SU-DHL-6 (cell line): ENCODE data around the gene ZNF100.

Source experiments
- EZH2phosphoT487 ChIP-seq: fragments of 200-600 bp; sonication (generic), shearing (Covaris generic); conservative IDR thresholded peaks from 2 replicates; pipeline ENCODE4 v1.6.1; 2018; ENCODE audit warnings: mild to moderate bottlenecking, antibody characterized with exemption, low read length, moderate library complexity, mixed read lengths
- TF ChIP-seq, protein P1 (sequence below): fragments of 200-600 bp; sonication (generic); IDR thresholded peaks from one replicate; pipeline ENCODE4 v1.5.1; 2017; ENCODE audit warnings: antibody characterized with exemption, mild to moderate bottlenecking, low read length, moderate library complexity; ENCODE audit not compliant: insufficient read depth, poor library complexity, severe bottlenecking

DNA sequence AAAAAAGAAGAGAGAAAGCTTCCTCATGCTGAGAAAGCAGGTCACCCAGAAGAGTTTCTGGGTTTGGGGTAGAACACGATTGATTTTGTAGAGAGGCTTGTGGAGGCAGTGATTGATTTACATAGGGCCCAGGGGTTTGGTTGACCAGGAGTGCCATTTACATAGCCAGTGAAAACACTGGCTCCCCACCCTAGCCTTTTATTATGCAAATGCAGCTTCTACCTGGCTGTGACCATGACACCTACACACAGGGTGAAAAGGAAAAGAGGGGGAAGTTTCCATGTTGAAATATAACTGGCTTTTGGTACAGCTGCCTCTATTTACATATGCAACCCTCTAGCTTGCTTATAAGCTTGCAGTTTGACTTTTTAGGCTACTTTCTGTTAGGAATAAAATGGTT, 62.0 kb downstream of the ZNF100 start:
- TF ChIP-seq, protein P1, sequence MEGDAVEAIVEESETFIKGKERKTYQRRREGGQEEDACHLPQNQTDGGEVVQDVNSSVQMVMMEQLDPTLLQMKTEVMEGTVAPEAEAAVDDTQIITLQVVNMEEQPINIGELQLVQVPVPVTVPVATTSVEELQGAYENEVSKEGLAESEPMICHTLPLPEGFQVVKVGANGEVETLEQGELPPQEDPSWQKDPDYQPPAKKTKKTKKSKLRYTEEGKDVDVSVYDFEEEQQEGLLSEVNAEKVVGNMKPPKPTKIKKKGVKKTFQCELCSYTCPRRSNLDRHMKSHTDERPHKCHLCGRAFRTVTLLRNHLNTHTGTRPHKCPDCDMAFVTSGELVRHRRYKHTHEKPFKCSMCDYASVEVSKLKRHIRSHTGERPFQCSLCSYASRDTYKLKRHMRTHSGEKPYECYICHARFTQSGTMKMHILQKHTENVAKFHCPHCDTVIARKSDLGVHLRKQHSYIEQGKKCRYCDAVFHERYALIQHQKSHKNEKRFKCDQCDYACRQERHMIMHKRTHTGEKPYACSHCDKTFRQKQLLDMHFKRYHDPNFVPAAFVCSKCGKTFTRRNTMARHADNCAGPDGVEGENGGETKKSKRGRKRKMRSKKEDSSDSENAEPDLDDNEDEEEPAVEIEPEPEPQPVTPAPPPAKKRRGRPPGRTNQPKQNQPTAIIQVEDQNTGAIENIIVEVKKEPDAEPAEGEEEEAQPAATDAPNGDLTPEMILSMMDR, result no peak
- no peak for TF ChIP-seq EZH2phosphoT487
